Activated CD4-positive, alpha-beta T cell treated with anti-CD3 and anti-CD28 coated beads for 24 hours (primary cell): Measurements from ENCODE around the gene CPLX4.
A peak's percentile ranks its signal among the peaks of the same experiment; 100 is the strongest.
"Not testable (repeated sequence)": the region's sequence is repeated elsewhere in the genome, so short reads cannot be mapped to it uniquely, and the experiment has no call there.

ENCODE experiments used
- DNase-seq, 2 donors: peaks; one replicate each; pipeline ENCODE4 v3.0.0-alpha.2; 2020; ENCODE audit warnings: low read depth in 2 of 2

The CPLX4 gene

DNA sequence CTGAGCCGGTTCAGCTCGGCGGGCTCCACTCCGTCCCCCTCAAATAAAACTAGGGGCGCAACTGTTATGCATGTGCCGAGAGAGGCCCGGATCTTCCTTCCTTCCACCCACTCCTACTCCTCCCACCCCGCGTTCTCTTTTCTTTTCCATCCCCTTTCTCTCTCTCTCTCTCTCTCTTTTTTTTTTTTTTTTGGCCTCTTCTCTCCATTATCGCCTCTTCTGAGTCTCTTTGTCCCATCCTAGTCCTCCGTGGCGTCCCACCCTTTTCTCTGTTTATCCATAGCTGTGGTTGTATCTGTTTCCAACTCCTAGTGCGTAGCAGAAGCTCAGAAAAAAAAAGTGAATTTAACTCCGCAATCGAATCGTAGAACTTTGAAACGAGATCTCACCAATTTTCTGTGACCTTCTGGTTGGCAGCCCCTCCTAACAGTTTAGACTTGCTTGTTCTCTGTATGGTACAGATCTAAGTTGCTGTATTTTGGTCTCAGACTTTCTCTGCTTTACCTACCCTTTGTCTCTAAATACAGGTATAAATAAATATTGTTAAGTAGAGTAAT is 48.8 kb downstream of the CPLX4 start:
- no peak for DNase-seq

DNA sequence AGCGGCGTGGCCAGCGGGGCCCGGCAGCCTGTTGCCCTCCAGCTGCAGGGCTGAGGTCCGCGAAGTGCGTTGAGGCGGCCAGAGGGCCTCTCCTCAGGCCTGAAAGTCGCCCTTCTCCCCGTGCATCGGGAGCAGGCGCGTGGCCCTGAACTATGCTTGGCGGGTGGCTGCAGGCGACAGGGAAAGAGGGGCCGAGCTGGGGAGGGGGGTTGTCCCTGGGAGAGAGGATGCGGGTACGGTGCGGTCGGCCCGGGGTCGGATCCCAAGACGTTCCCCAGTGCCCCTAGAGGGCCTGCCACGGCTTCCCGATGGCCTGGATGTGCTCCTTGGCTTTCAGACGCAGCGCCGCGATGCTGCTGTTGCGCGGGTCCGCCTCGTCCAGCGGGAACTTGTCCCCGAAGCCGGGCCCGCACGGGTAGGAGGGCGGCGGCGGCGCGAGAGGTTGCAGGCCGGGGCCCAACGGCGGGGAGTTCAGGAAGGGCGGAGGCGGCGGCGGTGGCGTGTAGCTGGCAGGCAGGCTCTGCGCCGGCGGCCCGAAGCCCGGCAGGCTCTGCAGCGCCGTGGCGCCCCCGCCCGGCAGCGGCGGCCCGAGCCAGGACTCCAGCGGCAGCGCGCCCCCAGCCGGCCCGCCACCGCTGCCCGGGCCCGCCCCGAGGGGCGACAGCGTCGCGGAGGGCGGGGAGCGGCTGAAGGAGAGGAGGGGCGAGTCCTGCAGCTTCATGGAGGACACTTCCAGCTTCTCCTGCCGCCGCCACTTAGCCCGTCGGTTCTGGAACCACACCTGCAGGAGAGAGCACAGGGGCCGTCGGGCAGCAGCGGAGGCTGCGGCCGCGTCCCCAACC is 49.5 kb downstream of the CPLX4 start:
- peak; percentile 19 to 52 for DNase-seq

DNA sequence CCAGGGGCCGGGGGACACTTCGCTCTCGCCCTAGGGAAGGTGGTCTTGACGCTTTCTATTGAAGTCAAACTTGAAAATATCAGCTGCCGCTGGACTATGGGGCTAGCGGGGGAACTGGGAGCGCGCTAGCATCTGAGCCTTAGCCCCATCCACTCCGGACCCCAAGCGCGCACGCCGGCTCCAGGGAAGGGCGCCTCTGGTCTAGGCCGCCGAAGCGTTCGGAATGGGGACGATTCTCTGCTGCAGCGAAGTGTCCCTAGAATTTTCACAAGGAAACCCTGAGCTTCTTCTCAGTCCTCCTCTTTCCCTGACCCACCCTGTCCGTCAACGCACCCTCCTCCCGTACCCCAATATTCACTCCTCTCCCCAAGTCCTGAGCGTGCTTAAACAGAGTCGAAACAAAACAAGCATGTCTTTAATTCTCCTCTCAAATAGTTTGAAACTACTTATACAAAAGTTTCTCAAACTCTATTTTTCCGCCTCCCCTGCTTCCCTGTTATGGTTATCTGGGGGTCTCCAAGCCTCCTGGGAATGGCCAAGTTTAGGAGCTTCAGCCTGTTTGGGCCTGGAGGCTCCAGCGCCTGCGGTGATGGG is 50.2 kb downstream of the CPLX4 start:
- DNase-seq: no peak

DNA sequence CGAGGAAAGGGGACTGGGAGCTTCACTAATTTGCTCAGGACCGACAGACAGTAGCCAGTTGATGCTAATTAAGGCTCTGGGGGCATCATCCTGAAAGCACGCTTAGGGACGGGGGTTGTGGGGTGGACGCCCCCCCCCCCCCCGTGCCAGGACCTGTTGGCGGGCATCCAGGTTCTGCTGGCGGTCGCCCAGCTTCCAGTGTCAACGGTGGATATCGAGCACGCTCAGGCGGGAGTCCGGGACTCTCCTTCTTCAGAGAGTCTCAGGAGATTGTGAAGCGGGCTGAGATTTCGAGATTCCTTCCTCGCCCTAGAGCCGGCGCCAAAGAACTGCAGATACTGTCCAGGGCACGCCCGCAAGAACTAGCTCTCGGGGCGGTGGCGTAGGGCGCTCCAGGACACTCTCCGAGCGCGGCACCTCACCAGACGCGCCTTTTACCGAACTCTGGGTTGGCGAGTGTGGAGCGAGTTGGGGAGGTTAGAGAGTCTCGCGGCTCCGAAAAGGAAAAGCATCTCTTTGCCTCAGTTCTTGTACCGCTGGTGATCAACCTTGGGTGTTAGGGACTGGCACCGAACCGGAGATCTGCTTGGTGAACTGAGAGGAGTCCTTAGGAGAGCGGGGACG is 50.8 kb downstream of the CPLX4 start:
- DNase-seq: no peak

DNA sequence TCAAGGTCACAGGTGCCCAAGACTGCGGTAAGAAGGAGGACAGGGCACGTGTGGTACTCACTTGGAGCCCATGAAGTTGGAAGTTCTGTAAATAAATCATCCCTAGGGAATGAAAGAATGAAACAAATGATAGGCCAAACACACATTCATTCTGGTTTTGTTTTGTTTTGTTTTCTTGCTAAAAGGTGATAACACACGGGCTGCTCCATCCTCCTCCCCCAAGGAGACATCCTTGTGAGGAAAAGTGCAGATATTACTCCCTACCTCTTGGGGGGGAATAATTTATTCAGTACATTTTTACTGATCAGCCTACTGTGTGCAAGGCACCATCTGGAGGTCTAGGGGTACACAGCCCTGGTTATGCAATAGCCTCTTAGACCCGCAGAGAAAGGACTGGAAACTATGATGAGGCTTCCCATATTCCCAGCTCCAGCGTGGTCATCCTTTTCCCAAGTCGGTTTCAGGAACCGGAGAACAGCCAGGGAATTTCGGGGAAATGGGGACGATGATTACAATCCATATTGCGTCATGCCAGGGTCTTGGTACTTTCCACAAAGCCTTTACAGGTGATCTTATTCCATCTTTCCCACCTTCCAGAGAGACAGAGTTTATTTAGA is 51.5 kb downstream of the CPLX4 start:
- DNase-seq: no peak

DNA sequence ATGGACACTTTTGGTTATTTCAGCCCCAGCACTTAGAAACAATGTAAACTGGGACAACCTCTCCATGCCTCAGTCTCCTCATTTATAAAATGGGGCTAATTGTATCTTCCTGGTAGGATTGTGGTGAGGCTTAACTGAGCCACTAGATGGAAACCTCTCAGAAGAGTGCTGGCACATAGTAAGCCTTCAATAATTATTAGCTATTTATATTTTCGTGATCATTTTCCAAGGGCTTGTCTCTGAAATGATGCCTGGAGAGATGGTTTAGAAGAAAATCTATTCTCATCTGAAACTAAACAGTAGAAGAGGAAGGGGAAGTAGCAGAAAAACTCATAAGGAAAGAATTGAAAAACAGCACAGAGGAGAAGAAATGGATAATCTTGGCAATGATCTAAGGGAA is 52.0 kb downstream of the CPLX4 start:
- no peak for DNase-seq

DNA sequence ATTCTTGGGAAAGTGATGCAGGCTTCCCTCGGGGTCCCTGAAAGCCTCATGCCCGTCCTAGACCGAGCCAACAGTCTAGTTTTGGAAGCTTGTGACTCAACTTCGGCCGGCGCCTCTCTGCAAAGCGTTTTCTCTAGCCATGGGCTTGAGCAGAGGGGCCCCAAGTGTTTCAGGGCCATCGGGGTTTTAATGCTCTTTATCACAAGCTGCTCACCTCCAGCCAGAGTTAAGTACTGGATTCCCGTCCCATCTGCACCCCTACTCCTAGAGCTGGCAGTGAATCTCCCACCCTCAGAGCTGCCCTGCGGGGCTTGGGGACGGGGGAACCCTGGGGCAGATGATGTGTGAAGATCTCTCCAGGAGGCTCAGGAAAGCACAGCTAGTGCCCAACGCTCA is 52.5 kb downstream of the CPLX4 start:
- no peak for DNase-seq

DNA sequence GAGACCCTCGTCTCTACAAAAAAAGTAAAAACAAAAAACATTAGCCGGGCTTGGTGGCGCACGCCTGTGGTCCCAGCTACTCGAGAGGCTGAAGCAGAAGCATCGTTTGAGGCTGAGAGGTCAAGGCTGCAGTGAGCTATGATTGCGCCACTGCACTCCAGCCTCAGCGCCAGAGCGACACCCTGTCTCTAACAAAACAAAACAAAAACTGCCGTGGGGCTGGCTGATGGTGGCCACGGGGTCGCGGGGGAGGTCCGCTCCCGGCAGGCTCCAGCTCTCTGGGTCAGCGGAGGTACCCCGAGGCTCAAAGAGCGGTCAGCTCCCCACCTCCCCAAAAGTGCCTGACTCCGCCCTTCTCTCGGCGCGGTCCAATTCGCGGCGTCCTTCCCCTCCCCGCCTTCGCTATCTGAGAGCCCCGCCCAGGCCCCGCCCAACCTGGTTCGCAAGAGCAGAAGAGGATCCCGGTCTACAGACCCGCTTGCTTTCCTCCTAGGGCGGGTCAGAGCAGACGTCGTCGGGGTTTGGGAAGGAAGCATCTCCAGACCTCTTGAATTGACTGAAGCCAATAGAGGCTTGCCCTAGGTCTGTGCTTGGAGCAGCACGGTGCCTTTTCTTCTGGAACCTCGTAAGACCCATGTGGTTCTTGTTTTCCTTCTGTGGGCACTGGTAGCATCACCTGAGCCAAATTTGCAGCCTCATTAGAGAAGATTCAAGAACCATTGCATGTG is 53.0 kb downstream of the CPLX4 start:
- no peak for DNase-seq

DNA sequence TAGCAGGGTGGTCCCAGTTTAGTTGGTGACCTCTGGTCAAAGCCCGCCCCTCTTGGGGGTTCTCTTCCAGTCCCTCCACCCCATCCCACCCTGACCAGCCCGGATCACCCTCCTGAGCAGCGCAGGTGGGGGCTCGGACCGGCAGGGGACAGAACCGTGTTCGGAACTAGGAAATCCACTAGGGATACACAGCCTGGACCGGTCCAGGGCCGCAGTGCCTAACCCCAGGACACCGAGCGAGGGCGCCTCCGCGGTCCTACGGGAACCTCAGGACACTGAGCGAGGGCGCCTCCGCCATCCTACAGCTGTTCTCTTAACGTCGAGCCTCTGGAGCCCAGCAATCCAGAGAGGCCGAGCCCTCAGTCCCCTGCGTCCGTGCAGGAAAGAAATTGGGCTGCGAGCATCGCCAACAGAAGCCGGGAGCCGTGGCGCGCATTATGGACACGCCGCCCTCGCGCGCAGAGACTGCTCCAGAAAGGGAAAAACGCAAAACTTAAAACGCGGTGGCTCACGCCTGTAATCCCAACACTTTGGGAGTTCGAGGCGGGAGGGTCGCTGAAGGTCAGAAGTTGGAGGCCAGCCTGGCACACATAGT is 53.7 kb downstream of the CPLX4 start:
- no peak for DNase-seq

DNA sequence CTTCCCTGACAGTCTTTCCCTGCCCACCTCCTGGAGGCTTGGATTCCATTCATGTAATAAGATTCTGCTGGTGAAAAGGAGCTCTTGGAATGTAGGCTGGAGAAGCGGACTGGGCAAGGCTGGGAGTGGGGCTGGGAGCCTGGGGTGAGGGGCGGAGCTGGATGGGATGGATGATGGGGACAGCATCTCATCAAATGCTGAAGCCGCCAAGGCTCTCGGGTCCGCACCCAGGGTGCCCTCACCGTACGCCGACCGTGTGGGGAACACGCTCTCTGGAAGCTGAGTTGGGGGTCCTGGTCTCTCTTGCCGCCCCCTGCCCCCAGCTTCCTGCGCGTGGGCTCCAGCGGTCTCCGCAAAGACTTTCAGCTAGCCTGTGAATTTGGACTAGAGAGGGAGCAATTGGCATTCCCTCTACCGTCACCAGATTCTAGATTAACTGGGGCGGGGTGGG is 54.3 kb downstream of the CPLX4 start:
- DNase-seq: no peak

DNA sequence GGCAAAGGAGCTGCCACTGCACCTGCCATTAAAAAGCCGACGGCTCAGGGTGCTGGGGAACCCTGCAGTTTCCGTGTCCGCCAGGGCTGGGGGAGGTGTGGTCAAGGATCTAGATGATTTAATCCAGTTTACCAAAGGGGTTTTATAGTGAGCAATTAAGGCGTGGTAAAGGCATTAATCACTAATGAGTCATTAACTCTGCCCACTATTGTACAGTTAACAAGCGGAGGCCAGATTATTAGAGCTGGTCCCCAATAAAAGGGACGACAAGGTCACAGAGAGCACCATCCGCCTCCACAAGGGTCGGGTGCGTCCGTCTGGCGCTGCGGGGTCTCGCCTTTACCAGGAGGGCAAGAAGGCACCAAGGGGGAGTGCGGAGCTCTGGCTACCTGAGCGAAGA is 54.8 kb downstream of the CPLX4 start:
- no peak for DNase-seq

DNA sequence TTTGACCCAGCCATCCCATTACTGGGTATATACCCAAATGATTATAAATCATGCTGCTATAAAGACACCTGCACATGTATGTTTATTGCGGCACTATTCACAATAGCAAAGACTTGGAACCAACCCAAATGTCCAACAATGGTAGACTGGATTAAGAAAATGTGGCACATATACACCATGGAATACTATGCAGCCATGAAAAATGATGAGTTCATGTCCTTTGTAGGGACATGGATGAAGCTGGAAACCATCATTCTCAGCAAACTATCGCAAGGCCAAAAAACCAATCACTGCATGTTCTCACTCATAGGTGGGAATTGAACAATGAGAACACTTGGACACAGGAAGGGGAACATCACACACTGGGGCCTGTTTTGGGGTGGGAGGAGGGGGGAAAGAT is 56.2 kb downstream of the CPLX4 start:
- DNase-seq: not testable (repeated sequence)

DNA sequence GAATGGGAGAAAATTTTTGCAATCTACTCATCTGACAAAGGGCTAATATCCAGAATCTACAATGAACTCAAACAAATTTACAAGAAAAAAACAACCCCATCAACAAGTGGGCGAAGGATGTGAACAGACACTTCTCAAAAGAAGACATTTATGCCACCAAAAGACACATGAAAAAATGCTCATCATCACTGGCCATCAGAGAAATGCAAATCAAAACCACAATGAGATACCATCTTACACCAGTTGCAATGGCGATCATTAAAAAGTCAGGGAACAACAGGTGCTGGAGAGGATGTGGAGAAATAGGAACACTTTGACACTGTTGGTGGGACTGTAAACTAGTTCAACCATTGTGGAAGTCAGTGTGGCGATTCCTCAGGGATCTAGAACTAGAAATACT is 56.6 kb downstream of the CPLX4 start:
- DNase-seq: not testable (repeated sequence)

DNA sequence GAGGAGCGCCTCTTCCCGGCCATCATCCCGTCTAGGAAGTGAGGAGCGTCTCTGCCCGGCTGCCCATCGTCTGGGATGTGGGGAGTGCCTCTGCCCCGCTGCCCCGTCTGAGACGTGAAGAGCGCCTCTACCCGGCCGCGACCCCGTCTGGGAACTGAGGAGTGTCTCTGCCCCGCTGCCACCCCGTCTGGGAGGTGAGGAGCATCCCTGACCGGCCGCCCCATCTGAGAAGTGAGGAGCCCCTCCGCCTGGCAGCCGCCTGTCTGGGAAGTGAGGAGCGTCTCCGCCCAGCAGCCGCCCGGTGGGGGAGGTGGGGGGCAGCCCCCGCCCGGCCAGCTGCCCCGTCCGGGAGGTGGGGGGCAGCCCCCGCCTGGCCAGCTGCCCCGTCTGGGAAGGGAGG is 63.0 kb downstream of the CPLX4 start:
- DNase-seq: not testable (repeated sequence)

DNA sequence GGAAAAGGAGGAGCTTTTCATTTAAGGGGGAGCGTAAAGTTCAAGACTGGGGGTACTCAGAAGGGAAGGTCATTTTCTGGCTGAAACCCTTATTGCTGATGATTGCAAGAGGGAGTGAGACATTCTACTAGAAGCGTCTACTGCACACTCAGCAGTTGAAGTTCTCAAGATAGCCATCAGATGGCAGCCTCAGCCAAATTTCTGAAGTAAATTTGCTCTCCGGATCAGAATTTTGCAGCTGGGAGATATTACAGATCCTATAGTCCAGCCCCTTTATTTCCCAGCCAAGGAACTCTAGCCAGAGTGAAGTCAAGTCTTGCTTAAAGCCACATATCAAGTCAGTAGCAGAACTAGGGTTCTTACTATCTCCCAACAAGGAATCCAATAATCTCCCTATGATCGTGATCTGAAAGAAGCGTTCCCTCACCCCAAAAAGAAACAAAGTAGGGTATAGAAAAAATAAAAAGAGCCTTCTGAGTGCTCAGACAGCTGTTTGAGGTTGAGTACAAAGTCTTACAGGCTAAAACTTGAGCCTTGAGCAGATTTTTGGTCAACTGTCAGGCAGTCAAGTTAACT is 69.2 kb downstream of the CPLX4 start:
- no peak for DNase-seq

DNA sequence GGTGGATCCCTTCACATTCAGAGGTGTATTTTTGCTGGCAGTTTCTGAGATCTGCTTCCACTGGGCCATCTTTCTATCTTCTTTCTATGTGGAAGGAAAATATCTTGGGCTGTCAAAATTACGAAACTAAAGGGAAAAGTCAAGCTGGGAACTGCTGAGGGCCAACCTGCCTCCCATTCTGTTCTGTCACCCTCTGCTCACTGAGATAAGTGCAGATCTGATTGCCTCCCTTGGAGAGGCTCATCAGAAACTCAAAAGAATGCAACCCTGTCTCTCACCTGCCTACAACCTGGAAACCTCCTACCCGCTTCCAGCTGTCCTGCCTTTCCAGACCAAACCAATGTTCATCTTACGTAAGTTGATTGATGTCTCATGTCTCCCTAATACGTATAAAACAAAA is 71.7 kb downstream of the CPLX4 start:
- DNase-seq: no peak
